K562 (cell line): ENCODE results near the gene ATG10. TPM values are rescaled to one million over a fixed set of nuclear protein-coding genes. Genes with fewer than 3 reads are reported as not detected.

ENCODE experiments used
- ATF2 ChIP-seq: sonication (generic); formaldehyde crosslinking; IDR thresholded peaks from 2 replicates; pipeline ENCODE4 v1.8.1; 2022; ENCODE audit warnings: missing genetic modification reagents
- EWSR1 ChIP-seq: fragments of 450-650 bp; IDR thresholded peaks from 2 replicates; pipeline ENCODE4 v1.6.1; 2018; ENCODE audit warnings: borderline replicate concordance, mild to moderate bottlenecking, low read depth, moderate library complexity; ENCODE audit not compliant: partially characterized antibody
- GATAD2B ChIP-seq: fragments of 450-650 bp; IDR thresholded peaks from 2 replicates; pipeline ENCODE4 v1.6.1; 2017; ENCODE audit warnings: mild to moderate bottlenecking, borderline replicate concordance
- HBP1 ChIP-seq: fragments of 450-650 bp; formaldehyde crosslinking; IDR thresholded peaks from 2 replicates; pipeline ENCODE4 v1.4.0; 2022; ENCODE audit warnings: missing genetic modification characterization
- HMG20B ChIP-seq: fragments of 250-450 bp; sonication (Bioruptor Pico); IDR thresholded peaks from 2 replicates; pipeline ENCODE4 v1.5.0; 2021; ENCODE audit warnings: mild to moderate bottlenecking
- KDM1A ChIP-seq, 2 experiments: fragments of 450-650 bp; IDR thresholded peaks; 2 replicates each; pipeline ENCODE4 v1.6.1; 2016; ENCODE audit warnings: mild to moderate bottlenecking in 2 of 2
- MEF2A ChIP-seq: IDR thresholded peaks from 2 replicates; pipeline ENCODE4 v1.6.1; 2011; ENCODE audit warnings: low read depth, mild to moderate bottlenecking, low read length, moderate library complexity; ENCODE audit not compliant: control insufficient read depth
- NFXL1 ChIP-seq: fragments of 450-650 bp; formaldehyde crosslinking; IDR thresholded peaks from 2 replicates; pipeline ENCODE4 v1.4.0; 2021; ENCODE audit warnings: mild to moderate bottlenecking
- PATZ1 ChIP-seq: fragments of 250-450 bp; sonication (Bioruptor Pico); IDR thresholded peaks from 2 replicates; pipeline ENCODE4 v1.5.0; 2020; ENCODE audit warnings: mild to moderate bottlenecking, borderline replicate concordance
- POLR2A ChIP-seq: fragments of 450-650 bp; conservative IDR thresholded peaks from 2 replicates; pipeline ENCODE4 v1.6.1; 2016
- POLR3A ChIP-seq: IDR thresholded peaks from 2 replicates; pipeline ENCODE4 v1.6.1; 2011; ENCODE audit warnings: borderline replicate concordance, mild to moderate bottlenecking, moderate library complexity; ENCODE audit not compliant: insufficient read length, insufficient read depth; ENCODE audit errors: extremely low read depth
- TAF7 ChIP-seq: fragments of 450-650 bp; IDR thresholded peaks from 2 replicates; pipeline ENCODE4 v1.6.1; 2016; ENCODE audit warnings: missing genetic modification characterization, missing compliant biosample characterization
- ZNF395 ChIP-seq: fragments of 200-800 bp; sonication (Bioruptor generic); IDR thresholded peaks from 2 replicates; pipeline ENCODE4 v1.6.1; 2017; ENCODE audit warnings: missing genetic modification characterization, missing compliant biosample characterization
- ZNF644 ChIP-seq: fragments of 200-800 bp; sonication (Bioruptor generic); IDR thresholded peaks from 2 replicates; pipeline ENCODE4 v1.6.1; 2016; ENCODE audit warnings: low read depth, missing genetic modification characterization, missing compliant biosample characterization
- polyA plus RNA-seq, 8 experiments: library from polyadenylated mRNA; depleted of rRNA in 4 of 8; stranded (reverse) in 5 of 8; unstranded in 3 of 8; fragments of >200 nt; fragmentation: Nextera tagmentation in 2 of 8; fragmentation: Illumina TruSeq in 1 of 8; extraction: Ambion mirVana in 2 of 8; extraction: Trizol in 1 of 8; gene quantifications; 2 replicates each; pipeline versions ENCODE4 v1.2.1 to v1.2.3, GENCODE V29; 2011 to 2014; ENCODE audit warnings: inconsistent platforms in 1 of 8, missing spikeins in 1 of 8
- total RNA-seq, 7 experiments: library from RNA; depleted of rRNA in 6 of 7; stranded (reverse); fragments of >200 nt in 6 of 7; fragmentation: Illumina TruSeq in 2 of 7; extraction: Trizol in 2 of 7; gene quantifications; 2 replicates each; pipeline versions ENCODE4 v1.2.1 to v1.2.3, GENCODE V29; 2011 to 2021; ENCODE audit warnings: low replicate concordance in 1 of 7
- TF ChIP-seq, protein P1 (sequence below): fragments of 450-650 bp; IDR thresholded peaks from 2 replicates; pipeline ENCODE4 v1.6.1; 2016; ENCODE audit warnings: antibody characterized with exemption
- TF ChIP-seq, protein P2 (sequence below): fragments of 250-450 bp; sonication (Bioruptor Pico); IDR thresholded peaks from 2 replicates; pipeline ENCODE4 v1.9.0; 2021; ENCODE audit warnings: mild to moderate bottlenecking, inconsistent platforms

The ATG10 gene
- total and polyA plus RNA-seq, 9 of the 15 experiments (the other 6 are each of a cell fraction or from before 2014, with no cell fraction given): 7.0 to 18.8 (median 14.6) TPM

GRCh38 chr5:82275216-82275664, 303.4 kb downstream of the ATG10 start (continued):
- TF ChIP-seq, protein P1, sequence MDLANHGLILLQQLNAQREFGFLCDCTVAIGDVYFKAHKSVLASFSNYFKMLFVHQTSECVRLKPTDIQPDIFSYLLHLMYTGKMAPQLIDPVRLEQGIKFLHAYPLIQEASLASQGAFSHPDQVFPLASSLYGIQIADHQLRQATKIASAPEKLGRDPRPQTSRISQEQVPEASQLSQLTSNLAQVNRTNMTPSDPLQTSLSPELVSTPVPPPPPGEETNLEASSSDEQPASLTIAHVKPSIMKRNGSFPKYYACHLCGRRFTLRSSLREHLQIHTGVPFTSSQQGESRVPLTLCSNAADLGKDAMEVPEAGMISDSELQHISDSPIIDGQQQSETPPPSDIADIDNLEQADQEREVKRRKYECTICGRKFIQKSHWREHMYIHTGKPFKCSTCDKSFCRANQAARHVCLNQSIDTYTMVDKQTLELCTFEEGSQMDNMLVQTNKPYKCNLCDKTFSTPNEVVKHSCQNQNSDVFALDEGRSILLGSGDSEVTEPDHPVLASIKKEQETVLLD: no peak
- no peak for TF ChIP-seq MEF2A
- TF ChIP-seq, protein P2, sequence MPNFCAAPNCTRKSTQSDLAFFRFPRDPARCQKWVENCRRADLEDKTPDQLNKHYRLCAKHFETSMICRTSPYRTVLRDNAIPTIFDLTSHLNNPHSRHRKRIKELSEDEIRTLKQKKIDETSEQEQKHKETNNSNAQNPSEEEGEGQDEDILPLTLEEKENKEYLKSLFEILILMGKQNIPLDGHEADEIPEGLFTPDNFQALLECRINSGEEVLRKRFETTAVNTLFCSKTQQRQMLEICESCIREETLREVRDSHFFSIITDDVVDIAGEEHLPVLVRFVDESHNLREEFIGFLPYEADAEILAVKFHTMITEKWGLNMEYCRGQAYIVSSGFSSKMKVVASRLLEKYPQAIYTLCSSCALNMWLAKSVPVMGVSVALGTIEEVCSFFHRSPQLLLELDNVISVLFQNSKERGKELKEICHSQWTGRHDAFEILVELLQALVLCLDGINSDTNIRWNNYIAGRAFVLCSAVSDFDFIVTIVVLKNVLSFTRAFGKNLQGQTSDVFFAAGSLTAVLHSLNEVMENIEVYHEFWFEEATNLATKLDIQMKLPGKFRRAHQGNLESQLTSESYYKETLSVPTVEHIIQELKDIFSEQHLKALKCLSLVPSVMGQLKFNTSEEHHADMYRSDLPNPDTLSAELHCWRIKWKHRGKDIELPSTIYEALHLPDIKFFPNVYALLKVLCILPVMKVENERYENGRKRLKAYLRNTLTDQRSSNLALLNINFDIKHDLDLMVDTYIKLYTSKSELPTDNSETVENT (CRISPR knock-in tag): no peak
- no peak for TF ChIP-seq GATAD2B
- no peak for TF ChIP-seq PATZ1 (CRISPR knock-in tag)
- TF ChIP-seq KDM1A (IDR thresholded peaks at IDR 0.05): 0 out of 4 replicates have a peak, but pooled peaks of 1 of the 2 experiments have one; percentile 6
- peak; percentile 55; the same call in 1 of the 2 replicates for TF ChIP-seq NFXL1 (CRISPR knock-in tag)
- TF ChIP-seq POLR2A: peak; percentile 73
- TF ChIP-seq ZNF644 (tag): no peak
- TF ChIP-seq ZNF395: no peak
- TF ChIP-seq EWSR1: peak; percentile 90
- no peak for TF ChIP-seq ATF2 (CRISPR knock-in tag)
- TF ChIP-seq HMG20B (CRISPR knock-in tag): no peak
- no peak for TF ChIP-seq POLR3A
- TF ChIP-seq HBP1 (CRISPR knock-in tag): peak; percentile 39; the same call in 1 of the 2 replicates
- no peak for TF ChIP-seq TAF7
